ENCODE results near the gene ASCC3.
"Not testable (repeated sequence)": the region's sequence is repeated elsewhere in the genome, so short reads cannot be mapped to it uniquely, and the experiment has no call there.

Gene ASCC3

DNA sequence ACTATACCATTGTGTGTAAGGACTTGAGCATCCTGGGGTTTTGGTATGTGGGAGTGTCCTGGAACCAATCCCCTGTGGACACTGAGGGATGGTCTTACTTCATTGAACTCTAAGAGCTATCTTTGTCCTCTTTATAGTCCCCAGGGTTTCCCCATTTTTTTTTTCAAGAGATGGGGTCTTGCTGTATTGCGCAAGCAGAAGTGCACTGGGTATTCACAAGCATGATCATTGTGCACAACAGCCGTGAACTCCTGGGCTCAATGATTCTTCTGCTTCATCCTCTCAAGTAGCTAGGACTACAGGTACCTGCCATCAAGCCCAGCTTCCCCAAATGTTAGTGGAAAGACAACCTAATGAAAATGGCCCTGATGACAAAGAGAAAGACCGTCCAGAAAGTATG, 2.2 kb upstream of the ASCC3 start:
- DNase-seq (ENCODE audit: low spot score) = no peak

DNA sequence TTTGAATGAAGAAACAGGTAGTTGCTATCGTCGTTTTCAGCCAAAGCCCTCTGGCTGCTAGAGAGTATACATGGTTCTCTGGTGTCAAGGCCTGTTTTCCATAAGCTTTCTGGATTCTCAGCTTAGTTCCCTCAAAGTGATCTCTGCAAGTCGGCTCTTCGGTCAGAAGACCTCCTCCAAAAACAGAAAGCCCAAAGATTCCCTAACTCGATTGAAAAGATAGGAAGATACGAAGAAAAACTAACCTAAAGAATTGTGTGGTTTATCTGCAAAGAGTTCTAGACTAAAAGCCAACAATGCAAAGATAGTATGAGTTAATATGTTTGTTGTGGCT, 545 bp upstream of the ASCC3 start:
- DNase-seq (ENCODE audit: low spot score) = no peak

GRCh38 chr6:100880149-100880852, 828 bp downstream of the ASCC3 start:
- DNase-seq (ENCODE audit: low spot score) = no peak

GRCh38 chr6:100879317-100879716, 1.8 kb downstream of the ASCC3 start:
- DNase-seq (ENCODE audit: low spot score) = no peak

DNA sequence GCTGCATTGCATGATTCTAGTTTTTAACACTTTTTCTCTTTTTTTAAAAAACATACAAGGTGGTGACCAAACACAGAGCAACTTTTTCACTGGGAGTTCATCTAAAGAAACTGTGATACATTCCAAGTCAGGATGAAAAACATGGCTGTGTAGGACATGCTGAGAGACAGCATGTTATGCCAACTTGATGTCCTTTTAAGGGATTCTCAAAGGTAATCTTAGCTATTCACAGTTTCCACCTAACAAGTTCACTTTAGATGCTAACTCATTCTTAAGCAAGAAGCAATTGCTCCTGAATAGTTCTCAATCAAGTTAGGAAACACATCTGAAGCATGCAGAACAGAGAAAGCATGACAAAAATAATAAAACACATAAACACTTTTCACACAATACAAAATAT, 3.3 kb downstream of the ASCC3 start:
- DNase-seq (ENCODE audit: low spot score) = no peak

DNA sequence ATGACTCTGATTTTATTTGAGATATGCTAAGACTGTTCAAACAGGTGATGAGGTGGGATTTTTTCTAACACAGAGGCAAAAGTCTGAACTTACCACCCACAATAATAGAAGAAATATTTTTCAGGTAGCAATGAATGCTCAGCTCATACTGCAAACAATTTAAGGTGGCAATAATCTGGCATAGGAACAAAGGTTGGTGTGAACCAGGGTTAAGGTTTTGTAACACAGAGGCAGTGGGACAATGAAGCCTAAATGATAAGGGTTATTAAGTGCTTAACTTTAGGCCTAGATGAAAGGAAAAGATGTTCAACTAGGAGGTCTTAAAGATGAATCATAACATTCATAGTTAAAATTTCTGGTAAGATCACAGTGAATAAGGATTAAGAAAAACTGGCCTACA, 4.9 kb downstream of the ASCC3 start:
- no peak for DNase-seq (ENCODE audit: low spot score)

DNA sequence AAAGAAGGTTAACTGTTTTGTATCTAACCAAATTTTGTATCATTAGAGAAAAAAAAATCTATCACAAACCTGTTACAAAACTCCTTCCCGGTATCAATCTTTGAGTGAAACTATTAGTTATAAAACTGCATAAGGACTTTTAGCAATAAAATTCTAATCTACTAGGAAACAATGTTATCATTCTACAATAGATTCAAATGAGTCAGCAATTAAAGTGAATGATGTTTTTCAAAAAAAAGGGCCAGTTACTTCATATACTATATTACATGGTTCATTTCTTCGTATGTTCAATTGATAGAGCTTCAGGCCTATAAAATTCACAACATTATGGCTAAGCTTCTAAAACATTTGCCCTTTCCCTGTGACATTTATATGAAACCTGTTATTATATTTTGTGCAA, 15.6 kb downstream of the ASCC3 start:
- DNase-seq (ENCODE audit: low spot score) = no peak

GRCh38 chr6:100862063-100862462, 19.1 kb downstream of the ASCC3 start:
- DNase-seq (ENCODE audit: low spot score) = no peak

DNA sequence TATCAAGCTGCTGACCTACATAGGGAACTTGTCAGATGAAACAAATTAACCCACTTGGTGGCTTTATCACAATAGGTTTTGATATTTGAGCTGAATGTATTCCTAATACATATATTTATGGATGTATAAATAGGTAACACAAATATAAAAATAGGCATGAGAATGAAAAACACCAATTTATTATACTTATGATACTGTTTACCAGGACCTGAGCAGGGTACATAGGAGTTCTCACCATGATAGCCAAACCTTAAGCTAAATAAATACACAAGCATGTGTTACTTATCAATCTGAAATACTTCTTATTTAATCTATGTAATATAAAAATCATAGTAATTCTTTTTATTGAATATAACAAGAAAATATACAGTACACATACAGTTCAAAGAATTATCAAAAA, 25.0 kb downstream of the ASCC3 start:
- DNase-seq (ENCODE audit: low spot score) = no peak

DNA sequence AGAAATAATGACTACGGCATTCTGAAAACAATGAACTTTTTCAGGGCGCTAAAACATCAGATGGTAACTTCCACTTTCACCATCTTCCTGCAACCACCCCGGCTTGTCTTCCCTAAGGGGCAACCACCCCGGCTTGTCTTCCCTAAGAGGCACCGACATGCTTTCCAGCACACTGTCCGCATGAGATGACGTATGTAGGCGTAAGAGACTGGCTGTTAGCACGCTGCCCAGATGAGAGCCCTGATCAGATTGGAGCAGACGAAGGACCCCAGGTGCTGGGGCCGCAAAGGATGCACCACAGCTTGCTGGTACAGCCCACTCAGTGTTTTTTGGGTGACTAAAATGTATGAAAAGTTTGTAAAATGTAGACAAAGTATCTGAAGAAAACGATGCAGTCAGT, 29.3 kb downstream of the ASCC3 start:
- DNase-seq (ENCODE audit: low spot score) = no peak

- no peak for DNase-seq (ENCODE audit: low spot score)
Measured at GRCh38 chr6:100850174-100850573, 31.0 kb downstream of the ASCC3 start.

GRCh38 chr6:100846276-100846675, 34.9 kb downstream of the ASCC3 start:
- DNase-seq (ENCODE audit: low spot score) = no peak

GRCh38 chr6:100845676-100846075, 35.5 kb downstream of the ASCC3 start:
- DNase-seq (ENCODE audit: low spot score) = no peak

DNA sequence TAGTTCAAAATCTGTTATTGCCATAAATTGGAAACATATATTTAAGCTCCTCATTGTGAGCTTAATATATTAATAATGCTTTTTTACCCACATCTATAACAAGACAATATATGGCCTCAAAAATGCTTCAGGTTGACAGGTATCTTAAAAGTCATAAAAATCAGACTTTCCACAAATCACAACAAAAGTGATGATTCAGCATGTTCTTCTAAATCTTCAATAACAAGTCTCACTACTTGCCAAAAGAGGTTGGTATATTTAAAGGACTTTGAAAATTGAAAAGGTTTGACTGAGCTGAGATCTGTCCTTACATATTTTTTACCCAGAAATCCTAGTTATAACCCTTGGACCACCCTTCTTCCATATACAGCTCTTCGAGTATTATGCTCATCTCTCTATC, 41.7 kb downstream of the ASCC3 start:
- no peak for DNase-seq (ENCODE audit: low spot score)

DNA sequence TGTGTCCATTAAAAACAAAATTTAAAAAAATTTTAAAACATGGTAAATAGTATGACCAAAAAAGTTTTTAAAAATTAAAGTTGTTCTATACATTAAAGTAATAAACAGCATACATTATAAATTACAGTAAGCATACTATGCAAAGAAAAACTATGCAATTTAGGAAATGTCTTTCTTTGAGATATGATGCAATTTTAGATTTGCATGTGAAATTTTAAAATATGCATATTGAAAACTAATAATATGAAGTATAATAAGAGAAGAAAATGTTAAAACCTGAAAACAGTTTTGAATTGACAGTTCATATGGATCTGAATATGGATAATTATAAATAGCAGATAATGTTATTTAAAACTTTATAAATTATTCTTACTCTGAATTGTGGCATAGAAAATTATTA, 43.1 kb downstream of the ASCC3 start:
- no peak for DNase-seq (ENCODE audit: low spot score)

DNA sequence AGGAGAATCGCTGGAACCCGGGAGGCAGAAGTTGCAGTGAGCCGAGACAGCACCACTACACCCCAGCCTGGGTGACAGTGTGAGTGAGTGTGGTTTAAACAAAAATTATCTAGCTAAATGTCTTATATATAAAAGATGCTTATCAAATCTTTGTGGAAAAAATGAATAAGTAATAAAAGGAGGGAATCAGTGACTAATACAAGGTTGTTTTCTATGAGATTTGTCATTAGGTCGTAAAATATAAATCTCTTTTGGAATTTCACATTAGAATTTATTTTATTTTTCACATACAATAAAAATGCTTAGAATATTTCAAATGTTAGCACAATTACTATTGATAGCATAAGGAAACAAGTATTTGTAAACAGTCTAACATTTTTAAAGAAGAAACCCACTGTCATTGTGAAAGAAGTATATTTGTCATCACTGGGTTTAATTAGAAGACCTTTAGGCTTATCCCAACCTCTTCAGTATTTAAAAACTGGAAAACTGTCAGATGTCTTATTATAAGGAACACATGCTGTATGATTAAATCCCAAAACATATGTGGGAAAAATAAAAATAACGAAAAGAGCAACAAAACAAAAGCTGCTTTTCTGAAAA, 47.1 kb downstream of the ASCC3 start:
- no peak for DNase-seq (ENCODE audit: low spot score)

DNA sequence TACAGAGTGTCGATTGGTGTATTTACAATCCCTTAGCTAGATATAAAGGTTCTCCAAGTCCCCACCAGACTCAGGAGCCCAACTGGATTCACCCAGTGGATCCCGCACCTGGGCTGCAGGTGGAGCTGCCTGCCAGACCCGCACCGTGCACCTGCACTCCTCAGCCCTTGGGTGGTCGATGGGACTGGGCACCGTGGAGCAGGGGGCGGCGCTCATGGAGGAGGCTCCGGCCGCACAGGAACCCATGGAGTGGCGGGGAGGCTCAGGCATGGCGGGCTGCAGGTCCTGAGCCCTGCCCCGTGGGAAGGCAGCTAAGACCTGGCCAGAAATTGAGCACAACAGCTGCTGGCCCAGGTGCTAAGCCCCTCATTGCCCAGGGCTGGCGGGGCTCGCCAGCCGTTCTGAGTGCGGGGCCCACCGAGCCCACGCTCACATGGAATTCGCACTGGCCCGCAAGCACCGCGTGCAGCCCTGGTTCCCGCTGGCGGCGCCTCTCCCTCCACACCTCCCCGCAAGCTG, 52.0 kb downstream of the ASCC3 start:
- DNase-seq (ENCODE audit: low spot score) = not testable (repeated sequence)

DNA sequence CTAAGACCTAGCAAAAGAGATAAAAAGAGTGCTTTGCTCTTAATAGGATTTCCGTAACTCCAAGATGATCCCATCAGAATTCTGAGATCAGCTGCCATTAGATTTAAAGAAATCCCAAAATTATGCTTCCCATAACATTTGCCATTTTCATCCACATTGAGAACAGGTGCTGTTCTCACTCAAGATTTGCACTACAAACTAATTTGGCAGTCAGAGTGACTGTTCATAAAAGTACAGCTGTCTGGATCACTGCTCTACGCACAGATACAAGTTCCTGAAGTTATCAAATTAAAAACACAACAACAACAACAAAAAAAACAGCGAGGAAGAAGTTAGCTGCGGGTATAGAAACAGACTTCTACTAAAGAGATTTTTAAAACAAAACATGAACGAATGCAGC, 58.1 kb downstream of the ASCC3 start:
- DNase-seq (ENCODE audit: low spot score) = no peak

GRCh38 chr6:100818066-100818465, 63.1 kb downstream of the ASCC3 start:
- no peak for DNase-seq (ENCODE audit: low spot score)

- DNase-seq (ENCODE audit: low spot score) = no peak
Measured at GRCh38 chr6:100810015-100810414, 71.1 kb downstream of the ASCC3 start.

DNA sequence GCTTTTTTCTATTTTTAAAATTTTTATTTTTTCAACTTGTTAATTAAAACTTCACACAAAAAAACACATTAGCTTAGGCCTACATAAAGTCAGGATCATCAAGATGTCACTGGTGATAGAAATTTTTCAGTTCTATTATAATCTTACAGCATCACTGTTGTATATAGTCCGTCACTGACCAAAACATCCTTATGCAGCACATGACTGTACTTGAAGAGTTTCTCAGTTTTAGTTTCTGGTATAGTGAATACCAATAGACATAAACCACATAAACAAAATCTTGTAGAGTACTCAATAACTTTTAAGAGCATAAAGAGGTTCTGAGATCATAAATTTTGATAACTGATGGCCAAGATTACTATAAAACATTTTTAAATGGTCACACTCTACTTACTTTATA, 71.8 kb downstream of the ASCC3 start:
- no peak for DNase-seq (ENCODE audit: low spot score)

- DNase-seq (ENCODE audit: low spot score) = no peak
Measured at GRCh38 chr6:100808638-100809275, 72.4 kb downstream of the ASCC3 start.

GRCh38 chr6:100806296-100806695, 74.8 kb downstream of the ASCC3 start:
- DNase-seq (ENCODE audit: low spot score) = no peak

All from HuH-7 (cell line).